Subcutaneous abdominal adipose tissue (tissue), 5 donors: ENCODE data around the gene ARL9.
A peak's percentile ranks its signal among the peaks of the same experiment; 100 is the strongest.

Experiments used
- H3K27ac ChIP-seq: one replicate; pipeline ENCODE4 v1.7.0; 2013; ENCODE audit warnings: low read depth, mild to moderate bottlenecking, inconsistent platforms, low read length, moderate library complexity
- H3K27me3 ChIP-seq, 5 donors: one replicate each; pipeline ENCODE4 v1.7.0; 2013; ENCODE audit warnings: low read length in 5 of 5, inconsistent platforms in 1 of 5; ENCODE audit not compliant: control insufficient read depth in 5 of 5, insufficient read depth in 4 of 5
- H3K36me3 ChIP-seq, 5 donors: one replicate each; pipeline ENCODE4 v1.7.0; 2013; ENCODE audit warnings: low read length in 5 of 5; ENCODE audit not compliant: control insufficient read depth in 5 of 5, insufficient read depth in 5 of 5
- H3K4me1 ChIP-seq, 5 donors: one replicate each; pipeline ENCODE4 v1.7.0; 2013; ENCODE audit warnings: low read length in 5 of 5, mild to moderate bottlenecking in 3 of 5, moderate library complexity in 1 of 5; ENCODE audit not compliant: control insufficient read depth in 5 of 5, insufficient read depth in 5 of 5
- H3K4me3 ChIP-seq, 5 donors: one replicate each; pipeline ENCODE4 v1.7.0; 2013; ENCODE audit warnings: low read length in 5 of 5, low read depth in 1 of 5
- H3K9ac ChIP-seq, 5 donors: one replicate each; pipeline ENCODE4 v1.7.0; 2013; ENCODE audit warnings: low read length in 5 of 5, mild to moderate bottlenecking in 4 of 5, moderate library complexity in 3 of 5
- H3K9me3 ChIP-seq, 5 donors: one replicate each; pipeline ENCODE4 v1.7.0; 2013; ENCODE audit warnings: low read length in 5 of 5; ENCODE audit not compliant: control insufficient read depth in 5 of 5
- donor health status: healthy.
- donor health status: healthy.
- donor health status: healthy.
- donor health status: healthy.
- donor health status: healthy.

Gene ARL9

GRCh38 chr4:56468097-56468422 lies 37.5 kb upstream of the ARL9 start:
- peak overlapping the region; percentile 90 to 100 (median 97) for H3K4me3 ChIP-seq
- H3K4me1 ChIP-seq: peaks cover 6 to 42% (median 38%) of the 10 kb centered on the region in 5 donors
- H3K36me3 ChIP-seq: peaks cover 9 to 23% (median 17%) of the 10 kb centered on the region in 5 donors
- H3K27ac ChIP-seq: peak overlapping the region; percentile 91
- no peaks in the 10 kb centered on the region for H3K27me3 ChIP-seq
- peak overlapping the region; percentile 77 to 97 (median 94) for H3K9ac ChIP-seq
- no peaks in the 10 kb centered on the region for H3K9me3 ChIP-seq

GRCh38 chr4:56469489-56470210 lies 35.9 kb upstream of the ARL9 start:
- Histone ChIP-seq H3K9ac (no peak overlapping the region), H3K4me3 (no peak overlapping the region), H3K9me3 (no peaks in the 10 kb centered on the region), H3K27ac (no peak overlapping the region), H3K27me3 (no peaks in the 10 kb centered on the region), H3K36me3 (peaks cover 12 to 35% (median 26%) of the 10 kb centered on the region in 5 donors), H3K4me1 (peaks cover 6 to 40% (median 33%) of the 10 kb centered on the region in 5 donors)

- Histone ChIP-seq H3K27ac (no peak overlapping the region), H3K27me3 (no peaks in the 10 kb centered on the region), H3K9ac (no peak overlapping the region), H3K36me3 (peaks cover 41 to 84% (median 64%) of the 10 kb centered on the region in 5 donors), H3K9me3 (no peaks in the 10 kb centered on the region), H3K4me1 (no peaks in the 10 kb centered on the region), H3K4me3 (no peak overlapping the region)
Observed at GRCh38 chr4:56475917-56476316, 29.7 kb upstream of the ARL9 start.

- H3K4me3 ChIP-seq: no peak overlapping the region
- H3K4me1 ChIP-seq: no peaks in the 10 kb centered on the region
- H3K36me3 ChIP-seq: peaks cover 38 to 79% (median 58%) of the 10 kb centered on the region in 5 donors
- H3K9ac ChIP-seq: no peak overlapping the region
- H3K27ac ChIP-seq: no peak overlapping the region
- H3K9me3 ChIP-seq: no peaks in the 10 kb centered on the region
- no peaks in the 10 kb centered on the region for H3K27me3 ChIP-seq
Observed at GRCh38 chr4:56477192-56477702, 28.3 kb upstream of the ARL9 start.

GRCh38 chr4:56480691-56481090 lies 24.9 kb upstream of the ARL9 start:
- Histone ChIP-seq H3K9me3 (no peaks in the 10 kb centered on the region), H3K36me3 (peaks cover 52 to 72% (median 52%) of the 10 kb centered on the region in 5 donors), H3K9ac (no peak overlapping the region)

GRCh38 chr4:56496241-56496640 lies 9.3 kb upstream of the ARL9 start:
- H3K4me3 ChIP-seq: no peak overlapping the region
- peaks cover 32 to 66% (median 48%) of the 10 kb centered on the region in 5 donors for H3K36me3 ChIP-seq
- H3K4me1 ChIP-seq: no peaks in the 10 kb centered on the region
- no peak overlapping the region for H3K27ac ChIP-seq
- no peak overlapping the region for H3K9ac ChIP-seq
- no peaks in the 10 kb centered on the region for H3K27me3 ChIP-seq
- H3K9me3 ChIP-seq: no peaks in the 10 kb centered on the region

More at GRCh38 chr4:56480691-56481090, 24.9 kb upstream of the ARL9 start:
- Histone ChIP-seq H3K27ac (no peak overlapping the region), H3K4me3 (no peak overlapping the region), H3K4me1 (no peaks in the 10 kb centered on the region), H3K27me3 (no peaks in the 10 kb centered on the region)

- Histone ChIP-seq H3K27me3 (peaks cover 0 to 11% (median 6%) of the 10 kb centered on the region in 5 donors), H3K4me1 (peaks cover 0 to 5% (median 4%) of the 10 kb centered on the region in 5 donors), H3K27ac (no peak overlapping the region), H3K9me3 (no peaks in the 10 kb centered on the region), H3K4me3 (no peak overlapping the region), H3K9ac (no peak overlapping the region), H3K36me3 (no peaks in the 10 kb centered on the region)
Observed at GRCh38 chr4:56511098-56511497, 5.5 kb downstream of the ARL9 start.

GRCh38 chr4:56512166-56512565 lies 6.6 kb downstream of the ARL9 start:
- Histone ChIP-seq H3K9me3 (no peaks in the 10 kb centered on the region), H3K4me3 (no peak overlapping the region), H3K36me3 (no peaks in the 10 kb centered on the region), H3K27me3 (peaks cover 0 to under 1% (median 0%) of the 10 kb centered on the region in 5 donors), H3K27ac (no peak overlapping the region), H3K4me1 (no peaks in the 10 kb centered on the region), H3K9ac (no peak overlapping the region)

GRCh38 chr4:56513517-56513916 lies 7.9 kb downstream of the ARL9 start:
- no peak overlapping the region for H3K27ac ChIP-seq
- no peaks in the 10 kb centered on the region for H3K4me1 ChIP-seq
- no peaks in the 10 kb centered on the region for H3K27me3 ChIP-seq

GRCh38 chr4:56530269-56531148 lies 24.9 kb downstream of the ARL9 start:
- peaks cover 2 to 15% (median 11%) of the 10 kb centered on the region in 5 donors for H3K4me1 ChIP-seq
- H3K36me3 ChIP-seq: no peaks in the 10 kb centered on the region
- no peak overlapping the region for H3K27ac ChIP-seq
- H3K4me3 ChIP-seq: peak overlapping the region; percentile 74 to 85 (median 81)
- peak overlapping the region in 4 of 5 donors; percentile 21 to 55 (median 42) for H3K9ac ChIP-seq
- peaks cover 0 to 18% (median 5%) of the 10 kb centered on the region in 5 donors for H3K27me3 ChIP-seq
- no peaks in the 10 kb centered on the region for H3K9me3 ChIP-seq

More at GRCh38 chr4:56513517-56513916, 7.9 kb downstream of the ARL9 start:
- Histone ChIP-seq H3K9ac (no peak overlapping the region), H3K36me3 (no peaks in the 10 kb centered on the region), H3K4me3 (no peak overlapping the region), H3K9me3 (no peaks in the 10 kb centered on the region)
